ENCODE results near the gene OR2A5. TPM values are rescaled to one million over a fixed set of nuclear protein-coding genes. Genes with fewer than 3 reads are reported as not detected.

OR2A5 gene
- total RNA-seq, 1 donor from 2014 or later = not detected

- intact Hi-C loops (cut with DNase I) = no loop called here
- DNase-seq (ENCODE audit: missing footprints) (no peak), ATAC-seq (no peak)
Observed at GRCh38 chr7:144100607-144101006, 51.9 kb downstream of the OR2A5 start.

- intact Hi-C loops (cut with DNase I) = no loop called here
- ATAC-seq (no peak), DNase-seq (ENCODE audit: missing footprints) (no peak)
Observed at GRCh38 chr7:144102041-144102440, 53.3 kb downstream of the OR2A5 start.

GRCh38 chr7:144105211-144105610, 56.5 kb downstream of the OR2A5 start:
- intact Hi-C loops (cut with DNase I) = no loop called here
- DNase-seq (ENCODE audit: missing footprints) = no peak
- ATAC-seq = no peak

Other genes with a start within 250 kb of the OR2A5 start
- gene TCAF1, start 146.8 kb upstream of the OR2A5 start, total RNA-seq = 38.7 TPM
- gene OR2F2, start 113.7 kb upstream of the OR2A5 start, total RNA-seq = not detected
- gene OR2F1, start 94.1 kb upstream of the OR2A5 start, total RNA-seq = not detected
- not detected for gene OR6B1, start 48.6 kb upstream of the OR2A5 start, total RNA-seq
- not detected for gene OR2A25, start 20.9 kb downstream of the OR2A5 start, total RNA-seq
- not detected for gene OR2A12, start 37.3 kb downstream of the OR2A5 start, total RNA-seq
- not detected for gene OR2A2, start 60.6 kb downstream of the OR2A5 start, total RNA-seq
- not detected for gene OR2A14, start 74.2 kb downstream of the OR2A5 start, total RNA-seq
- gene CTAGE4, start 134.5 kb downstream of the OR2A5 start, total RNA-seq = 0.30 TPM
- 0.87 TPM for gene ARHGEF35, start 146.9 kb downstream of the OR2A5 start, total RNA-seq
- gene OR2A42, start 190.7 kb downstream of the OR2A5 start, total RNA-seq = not detected
- gene OR2A7, start 215.8 kb downstream of the OR2A5 start, total RNA-seq = 0.22 TPM
- 0.22 TPM for gene CTAGE8, start 220.3 kb downstream of the OR2A5 start, total RNA-seq

Data from Right ventricle myocardium inferior (tissue), 1 donor.